Neural cell (in vitro differentiated cells): ENCODE results near the gene IFI27. TPM values are rescaled to one million over a fixed set of nuclear protein-coding genes. Genes with fewer than 3 reads are reported as not detected.

Source experiments
- H2AFZ ChIP-seq: fragments of 200-600, 300-800 bp; sonication (generic), shearing (Covaris generic); 2 replicates; pipeline ENCODE4 v1.6.0; 2014; ENCODE audit warnings: low read depth, mild to moderate bottlenecking, antibody characterized with exemption, low read length, moderate library complexity
- H3F3A ChIP-seq: fragments of 200-600 bp; shearing (Covaris generic); 2 replicates; pipeline ENCODE4 v1.6.1; 2016; ENCODE audit warnings: mild to moderate bottlenecking, moderate library complexity, mixed read lengths, antibody characterized with exemption, low read length; ENCODE audit not compliant: insufficient read depth, poor library complexity, severe bottlenecking
- H3K27ac ChIP-seq: fragments of 200-600, 300-800 bp; sonication (generic), shearing (Covaris generic); 2 replicates; pipeline ENCODE4 v1.5.1; 2014; ENCODE audit warnings: mild to moderate bottlenecking, low read length, moderate library complexity
- H3K27me3 ChIP-seq: fragments of 300-800, 200-600 bp; sonication (generic), shearing (Covaris generic); 2 replicates; pipeline ENCODE4 v1.6.0; 2014; ENCODE audit warnings: mild to moderate bottlenecking, low read depth, low read length, moderate library complexity; ENCODE audit not compliant: insufficient read depth
- H3K36me3 ChIP-seq: fragments of 300-800, 200-600 bp; sonication (generic), shearing (Covaris generic); 2 replicates; pipeline ENCODE4 v1.5.1; 2014; ENCODE audit warnings: mild to moderate bottlenecking, antibody characterized with exemption, low read length, moderate library complexity; ENCODE audit not compliant: insufficient read depth
- H3K4me2 ChIP-seq: fragments of 300-800, 200-600 bp; sonication (generic), shearing (Covaris generic); 2 replicates; pipeline ENCODE4 v1.6.0; 2014; ENCODE audit warnings: mild to moderate bottlenecking, low read length
- H3K4me3 ChIP-seq: fragments of 300-800, 200-600 bp; sonication (generic), shearing (Covaris generic); 2 replicates; pipeline ENCODE4 v1.5.1; 2014; ENCODE audit warnings: mild to moderate bottlenecking, low read length, moderate library complexity
- H3K79me2 ChIP-seq: fragments of 200-600 bp; shearing (Covaris generic); replicated peaks from 2 replicates; pipeline ENCODE4 v1.6.0; 2014; ENCODE audit warnings: mild to moderate bottlenecking, low read length, moderate library complexity; ENCODE audit not compliant: insufficient read depth
- H3K9ac ChIP-seq: fragments of 300-800, 200-600 bp; sonication (generic), shearing (Covaris generic); 2 replicates; pipeline ENCODE4 v1.6.1; 2016; ENCODE audit warnings: mild to moderate bottlenecking, low read length, mixed read lengths
- H3K9me2 ChIP-seq: fragments of 200-600 bp; shearing (Covaris generic); 2 replicates; pipeline ENCODE4 v1.6.1; 2016; ENCODE audit warnings: mild to moderate bottlenecking, low read length, mixed read lengths; ENCODE audit not compliant: insufficient read depth
- H3K9me3 ChIP-seq: fragments of 200-600, 300-800 bp; sonication (generic), shearing (Covaris generic); 2 replicates; pipeline ENCODE4 v1.6.1; 2016; ENCODE audit warnings: mild to moderate bottlenecking, mixed run types, low read length, moderate library complexity, mixed read lengths
- H4K20me1 ChIP-seq: fragments of 200-600 bp; shearing (Covaris generic); 2 replicates; pipeline ENCODE4 v1.6.1; 2016; ENCODE audit warnings: mild to moderate bottlenecking, mixed run types; ENCODE audit not compliant: insufficient read depth
- CTCF ChIP-seq: fragments of 450-650 bp; IDR thresholded peaks from 2 replicates; pipeline ENCODE4 v1.5.1; 2014; ENCODE audit warnings: antibody characterized with exemption, mild to moderate bottlenecking, moderate library complexity; ENCODE audit not compliant: poor library complexity, severe bottlenecking
- EP300 ChIP-seq: fragments of 450-650 bp; conservative IDR thresholded peaks from 2 replicates; pipeline ENCODE4 v1.6.1; 2014; ENCODE audit warnings: antibody characterized with exemption, mild to moderate bottlenecking, moderate library complexity; ENCODE audit not compliant: poor library complexity, severe bottlenecking
- EZH2 ChIP-seq: fragments of 200-600, 300-800 bp; shearing (Covaris generic), sonication (generic); IDR thresholded peaks from 2 replicates; pipeline ENCODE4 v1.6.1; 2014; ENCODE audit warnings: antibody characterized with exemption, low read length, borderline replicate concordance, mild to moderate bottlenecking; ENCODE audit not compliant: insufficient read depth, poor library complexity, severe bottlenecking
- MXI1 ChIP-seq: fragments of 450-650 bp; conservative IDR thresholded peaks from 2 replicates; pipeline ENCODE4 v1.6.1; 2014; ENCODE audit warnings: antibody characterized with exemption, mild to moderate bottlenecking; ENCODE audit not compliant: poor library complexity, severe bottlenecking
- POLR2AphosphoS5 ChIP-seq: IDR thresholded peaks from 2 replicates; pipeline ENCODE4 v1.6.1; 2012
- RAD21 ChIP-seq: fragments of 450-650 bp; conservative IDR thresholded peaks from 2 replicates; pipeline ENCODE4 v1.6.1; 2014; ENCODE audit warnings: antibody characterized with exemption, mild to moderate bottlenecking, moderate library complexity
- REST ChIP-seq: IDR thresholded peaks from 2 replicates; pipeline ENCODE4 v1.6.1; 2012; ENCODE audit warnings: borderline replicate concordance
- SMC3 ChIP-seq: fragments of 450-650 bp; conservative IDR thresholded peaks from 2 replicates; pipeline ENCODE4 v1.6.1; 2014; ENCODE audit warnings: antibody characterized with exemption, mild to moderate bottlenecking, moderate library complexity; ENCODE audit not compliant: poor library complexity
- TAF1 ChIP-seq: IDR thresholded peaks from 2 replicates; pipeline ENCODE4 v1.6.1; 2012; ENCODE audit warnings: low read depth
- polyA plus RNA-seq: library from polyadenylated mRNA; depleted of rRNA; stranded (reverse); fragments of >200 nt; gene quantifications from 2 replicates; pipeline ENCODE4 v1.2.3, GENCODE V29; 2014

IFI27 gene
- polyA plus RNA-seq, 1 donor from 2014 or later = 2.2 TPM

GRCh38 chr14:94163796-94164195, 53.3 kb downstream of the IFI27 start:
- no peaks in the 10 kb centered on the region for H3K9me3 ChIP-seq
- TF ChIP-seq REST = no peak
- TF ChIP-seq POLR2AphosphoS5 = no peak
- no peak for TF ChIP-seq EP300
- no peak for TF ChIP-seq RAD21
- TF ChIP-seq EZH2 = no peak
- no peak for TF ChIP-seq CTCF
- TF ChIP-seq MXI1 = no peak
- TF ChIP-seq SMC3 = no peak
- no peak for TF ChIP-seq TAF1
- H3K27me3 ChIP-seq = no peaks in the 10 kb centered on the region
- no peaks in the 10 kb centered on the region for H3K36me3 ChIP-seq
- H3K4me2 ChIP-seq = peak overlapping the region; percentile 15
- peaks cover 5% of the 10 kb centered on the region for H3F3A ChIP-seq
- H3K9me2 ChIP-seq = no peaks in the 10 kb centered on the region
- no peaks in the 10 kb centered on the region for H3K79me2 ChIP-seq
- H2AFZ ChIP-seq = no peak overlapping the region
- no peaks in the 10 kb centered on the region for H4K20me1 ChIP-seq
- H3K4me3 ChIP-seq = peak overlapping the region; percentile 52
- H3K27ac ChIP-seq = peak overlapping the region; percentile 84
- H3K9ac ChIP-seq = peak overlapping the region; percentile 59

- no peaks in the 10 kb centered on the region for H3K79me2 ChIP-seq
- H3K4me3 ChIP-seq = peak overlapping the region; percentile 52
- H3K9me3 ChIP-seq = no peaks in the 10 kb centered on the region
- H3K4me2 ChIP-seq = peak overlapping the region; percentile 15
- no peaks in the 10 kb centered on the region for H3K27me3 ChIP-seq
- peak overlapping the region; percentile 59 for H3K9ac ChIP-seq
- no peaks in the 10 kb centered on the region for H3K9me2 ChIP-seq
- TF ChIP-seq POLR2AphosphoS5 (peak; percentile 87), REST (peak; percentile 41), SMC3 (peak; percentile 52), EP300 (peak; percentile 73), MXI1 (no peak), RAD21 (peak; percentile 46), EZH2 (no peak), TAF1 (no peak), CTCF (peak; percentile 31)
- H3K27ac ChIP-seq = peak overlapping the region; percentile 84
- no peaks in the 10 kb centered on the region for H3K36me3 ChIP-seq
- H4K20me1 ChIP-seq = no peaks in the 10 kb centered on the region
- H3F3A ChIP-seq = peaks cover 5% of the 10 kb centered on the region
- no peak overlapping the region for H2AFZ ChIP-seq
These were observed 54.3 kb downstream of the IFI27 start for GRCh38 chr14:94164685-94165431.
